ENCODE measurements around the gene SLC25A21. TPM values are rescaled to one million over a fixed set of nuclear protein-coding genes. Genes with fewer than 3 reads are reported as not detected.

Gene SLC25A21
- total RNA-seq, 2 donors from 2014 or later, result 1.2 TPM; not detected in 1

DNA sequence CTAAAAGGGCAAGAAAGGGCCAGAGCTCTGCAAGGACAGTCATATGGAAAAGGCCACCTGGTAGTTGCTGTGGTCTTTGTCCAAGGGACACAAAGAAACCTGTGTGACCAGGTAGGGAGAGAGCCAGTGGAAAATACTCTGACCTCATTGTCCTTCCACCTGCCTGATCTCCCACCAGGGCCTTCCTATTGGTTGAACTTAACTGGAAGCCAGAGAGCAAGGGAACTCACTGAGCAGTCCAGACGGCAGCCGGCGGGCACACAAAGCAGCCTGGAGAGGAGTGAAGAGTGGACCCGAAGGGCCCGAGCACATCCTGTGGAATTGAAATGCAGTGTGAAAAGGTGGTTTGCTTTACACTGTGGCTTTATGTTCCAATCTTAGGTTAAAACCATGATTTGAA lies 120.7 kb downstream of the SLC25A21 start:
- no peak for TF ChIP-seq CTCF (IDR thresholded peaks at IDR 0.05)
- Histone ChIP-seq H3K27ac (no peak overlapping the region), H3K27me3 (replicated peaks; ENCODE audit: insufficient read depth) (no peaks in the 10 kb centered on the region)

DNA sequence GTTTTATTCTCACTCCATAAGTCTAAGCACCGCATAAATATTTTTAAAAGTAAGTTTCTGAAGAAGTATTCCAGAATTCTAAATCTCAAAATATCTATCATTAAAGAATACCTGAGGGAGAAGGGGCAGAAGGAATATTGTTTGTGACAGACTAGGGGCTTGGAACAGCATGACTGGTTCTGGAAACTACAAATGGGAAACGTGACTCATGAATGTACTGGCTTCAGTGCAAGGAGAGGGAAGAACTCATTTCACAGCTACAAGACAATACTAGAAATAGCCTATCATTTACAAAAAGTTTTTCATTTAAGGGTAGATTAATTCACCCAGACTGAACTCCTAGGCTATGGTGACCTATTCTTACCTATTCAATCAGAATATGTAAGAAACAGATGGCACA lies 121.3 kb downstream of the SLC25A21 start:
- H3K4me3 ChIP-seq, result no peak overlapping the region
- H3K4me1 ChIP-seq (ENCODE audit: control insufficient read depth in 1 of 2, low read depth in 2 of 2), result peaks cover 12 to 31% of the 10 kb centered on the region in 2 donors
- H3K36me3 ChIP-seq, result no peaks in the 10 kb centered on the region
- H3K9me3 ChIP-seq, result no peaks in the 10 kb centered on the region
- DNase-seq (ENCODE audit: low spot score) (no peak), ATAC-seq (ENCODE audit: insufficient number of reproducible peaks, low FRiP score, low read depth) (no peak)
- no peak overlapping the region for H3K27ac ChIP-seq
- no peaks in the 10 kb centered on the region for H3K27me3 ChIP-seq (replicated peaks; ENCODE audit: insufficient read depth)
- no peak for TF ChIP-seq CTCF (IDR thresholded peaks at IDR 0.05)

More for the DNA sequence above, 120.7 kb downstream of the SLC25A21 start:
- no peaks in the 10 kb centered on the region for H3K36me3 ChIP-seq
- H3K9me3 ChIP-seq, result no peaks in the 10 kb centered on the region
- no peak overlapping the region for H3K4me3 ChIP-seq
- ATAC-seq (ENCODE audit: insufficient number of reproducible peaks, low FRiP score, low read depth) (no peak), DNase-seq (ENCODE audit: low spot score) (no peak)
- peaks cover 14 to 31% of the 10 kb centered on the region in 2 donors for H3K4me1 ChIP-seq (ENCODE audit: control insufficient read depth in 1 of 2, low read depth in 2 of 2)

- H3K4me1 ChIP-seq (ENCODE audit: control insufficient read depth in 1 of 2, low read depth in 2 of 2), result peaks cover 12 to 31% of the 10 kb centered on the region in 2 donors
Measured at GRCh38 chr14:37048666-37049071, 123.7 kb downstream of the SLC25A21 start.

GRCh38 chr14:37047996-37048395 lies 124.4 kb downstream of the SLC25A21 start:
- TF ChIP-seq CTCF (IDR thresholded peaks at IDR 0.05), result no peak
- Histone ChIP-seq H3K27me3 (replicated peaks; ENCODE audit: insufficient read depth) (no peaks in the 10 kb centered on the region), H3K36me3 (no peaks in the 10 kb centered on the region), H3K4me1 (ENCODE audit: control insufficient read depth in 1 of 2, low read depth in 2 of 2) (peaks cover 12 to 31% of the 10 kb centered on the region in 2 donors), H3K9me3 (no peaks in the 10 kb centered on the region), H3K4me3 (peak overlapping the region; percentile 5), H3K27ac (no peak overlapping the region)
- DNase-seq (ENCODE audit: low spot score) (no peak), ATAC-seq (ENCODE audit: insufficient number of reproducible peaks, low FRiP score, low read depth) (no peak)

More at GRCh38 chr14:37048666-37049071, 123.7 kb downstream of the SLC25A21 start:
- ATAC-seq (ENCODE audit: insufficient number of reproducible peaks, low FRiP score, low read depth) (no peak), DNase-seq (ENCODE audit: low spot score) (no peak)
- Histone ChIP-seq H3K9me3 (no peaks in the 10 kb centered on the region), H3K27ac (no peak overlapping the region), H3K36me3 (no peaks in the 10 kb centered on the region), H3K4me3 (no peak overlapping the region), H3K27me3 (replicated peaks; ENCODE audit: insufficient read depth) (no peaks in the 10 kb centered on the region)
- no peak for TF ChIP-seq CTCF (IDR thresholded peaks at IDR 0.05)

- no peak for TF ChIP-seq CTCF (IDR thresholded peaks at IDR 0.05)
- Histone ChIP-seq H3K4me1 (ENCODE audit: control insufficient read depth in 1 of 2, low read depth in 2 of 2) (peaks cover 12 to 31% of the 10 kb centered on the region in 2 donors), H3K9me3 (no peaks in the 10 kb centered on the region), H3K27me3 (replicated peaks; ENCODE audit: insufficient read depth) (no peaks in the 10 kb centered on the region), H3K4me3 (no peak overlapping the region), H3K27ac (no peak overlapping the region), H3K36me3 (no peaks in the 10 kb centered on the region)
- no peak for DNase-seq (ENCODE audit: low spot score)
- ATAC-seq (ENCODE audit: insufficient number of reproducible peaks, low FRiP score, low read depth), result no peak
Measured at GRCh38 chr14:37047226-37047625, 125.2 kb downstream of the SLC25A21 start.

All from thoracic aorta (tissue), 2 donors.